ENCODE data around the gene HOXC11.

Gene HOXC11

GRCh38 chr12:54017878-54018467 lies 45.0 kb downstream of the HOXC11 start:
- no peak for TF ChIP-seq CTCF (conservative IDR thresholded peaks at IDR 0.05; ENCODE audit: control insufficient read depth, insufficient read depth, low read depth, low read length)
- H3K4me3 ChIP-seq (ENCODE audit: control insufficient read depth, low read depth, low read length), result peak overlapping the region; percentile 94
- DNase-seq (ENCODE audit: low read depth), result peak; percentile 95

- DNase-seq (ENCODE audit: low read depth), result peak; percentile 80
- H3K4me3 ChIP-seq (ENCODE audit: control insufficient read depth, low read depth, low read length), result peak overlapping the region; percentile 94
- TF ChIP-seq CTCF (conservative IDR thresholded peaks at IDR 0.05; ENCODE audit: control insufficient read depth, insufficient read depth, low read depth, low read length), result no peak
These were observed 45.6 kb downstream of the HOXC11 start for GRCh38 chr12:54018468-54018984.

GRCh38 chr12:54019091-54019811 lies 46.3 kb downstream of the HOXC11 start:
- no peak for TF ChIP-seq CTCF (conservative IDR thresholded peaks at IDR 0.05; ENCODE audit: control insufficient read depth, insufficient read depth, low read depth, low read length)
- peak; percentile 56 for DNase-seq (ENCODE audit: low read depth)
- peak overlapping the region; percentile 94 for H3K4me3 ChIP-seq (ENCODE audit: control insufficient read depth, low read depth, low read length)

GRCh38 chr12:54019924-54020590 lies 47.1 kb downstream of the HOXC11 start:
- no peak for TF ChIP-seq CTCF (conservative IDR thresholded peaks at IDR 0.05; ENCODE audit: control insufficient read depth, insufficient read depth, low read depth, low read length)
- DNase-seq (ENCODE audit: low read depth), result peak; percentile 70
- H3K4me3 ChIP-seq (ENCODE audit: control insufficient read depth, low read depth, low read length), result peak overlapping the region; percentile 94

GRCh38 chr12:54020591-54021405 lies 47.9 kb downstream of the HOXC11 start:
- TF ChIP-seq CTCF (conservative IDR thresholded peaks at IDR 0.05; ENCODE audit: control insufficient read depth, insufficient read depth, low read depth, low read length), result no peak
- DNase-seq (ENCODE audit: low read depth), result no peak
- peak overlapping the region; percentile 94 for H3K4me3 ChIP-seq (ENCODE audit: control insufficient read depth, low read depth, low read length)

GRCh38 chr12:54021432-54022013 lies 48.6 kb downstream of the HOXC11 start:
- DNase-seq (ENCODE audit: low read depth), result peak; percentile 64
- peak overlapping the region; percentile 94 for H3K4me3 ChIP-seq (ENCODE audit: control insufficient read depth, low read depth, low read length)
- peak; percentile 21 for TF ChIP-seq CTCF (conservative IDR thresholded peaks at IDR 0.05; ENCODE audit: control insufficient read depth, insufficient read depth, low read depth, low read length)

Data from fibroblast of mammary gland (primary cell).